Panc1 (cell line): ENCODE results near the gene SLIT3.

Experiments
- CTCF ChIP-seq: fragments of 450-650 bp; IDR thresholded peaks from 2 replicates; pipeline ENCODE4 v1.5.1; 2017; ENCODE audit warnings: mild to moderate bottlenecking
- POLR2AphosphoS5 ChIP-seq: IDR thresholded peaks from 2 replicates; pipeline ENCODE4 v1.6.1; 2012; ENCODE audit warnings: mild to moderate bottlenecking, low read depth, low read length, moderate library complexity
- REST ChIP-seq, 2 experiments: IDR thresholded peaks; 2 replicates each; pipeline ENCODE4 v1.6.1; 2011 to 2012; ENCODE audit warnings: low read depth in 2 of 2, control low read depth in 1 of 2, low read length in 1 of 2, mild to moderate bottlenecking in 1 of 2, moderate library complexity in 1 of 2; ENCODE audit not compliant: insufficient read depth in 1 of 2
- SIN3A ChIP-seq: IDR thresholded peaks from 2 replicates; pipeline ENCODE4 v1.6.1; 2012; ENCODE audit warnings: low read depth, mild to moderate bottlenecking, low read length, moderate library complexity, borderline replicate concordance; ENCODE audit not compliant: insufficient read depth

- TF ChIP-seq CTCF (no peak), POLR2AphosphoS5 (no peak), REST (IDR thresholded peaks at IDR 0.05; ENCODE audit: insufficient read depth in 1 of 2, low read depth in 2 of 2, low read length in 1 of 2) (no peak), SIN3A (no peak)
Measured at GRCh38 chr5:168755548-168756093, 545.3 kb downstream of the SLIT3 start.
